ENCODE measurements around the gene ZFR.
A peak's percentile ranks its signal among the peaks of the same experiment; 100 is the strongest.
"Not testable (repeated sequence)": the region's sequence is repeated elsewhere in the genome, so short reads cannot be mapped to it uniquely, and the experiment has no call there.

The ZFR gene

GRCh38 chr5:32453916-32454315 is 9.4 kb upstream of the ZFR start:
- H3K4me1 ChIP-seq (ENCODE audit: control insufficient read depth, insufficient read depth, low read length, poor library complexity, severe bottlenecking) = no peaks in the 10 kb centered on the region
- no peaks in the 10 kb centered on the region for H3K27me3 ChIP-seq (replicated peaks; ENCODE audit: control insufficient read depth, insufficient read depth, low read length, poor library complexity, severe bottlenecking)
- no peaks in the 10 kb centered on the region for H3K36me3 ChIP-seq (ENCODE audit: control insufficient read depth, insufficient read depth, low read length)
- H3K4me3 ChIP-seq (ENCODE audit: insufficient read depth, low read depth, low read length, poor library complexity, severe bottlenecking) = no peak overlapping the region
- H3K9me3 ChIP-seq (ENCODE audit: control insufficient read depth, low read length) = no peaks in the 10 kb centered on the region
- H3K27ac ChIP-seq (ENCODE audit: insufficient read depth, low read length, poor library complexity, severe bottlenecking) = no peak overlapping the region
- DNase-seq = no peak

GRCh38 chr5:32452316-32452715 is 7.8 kb upstream of the ZFR start:
- H3K27ac ChIP-seq (ENCODE audit: insufficient read depth, low read length, poor library complexity, severe bottlenecking); H3K27me3 ChIP-seq (replicated peaks; ENCODE audit: control insufficient read depth, insufficient read depth, low read length, poor library complexity, severe bottlenecking); DNase-seq; H3K4me1 ChIP-seq (ENCODE audit: control insufficient read depth, insufficient read depth, low read length, poor library complexity, severe bottlenecking); H3K36me3 ChIP-seq (ENCODE audit: control insufficient read depth, insufficient read depth, low read length); H3K4me3 ChIP-seq (ENCODE audit: insufficient read depth, low read depth, low read length, poor library complexity, severe bottlenecking); H3K9me3 ChIP-seq (ENCODE audit: control insufficient read depth, low read length): not testable (repeated sequence)

GRCh38 chr5:32450952-32451351 is 6.4 kb upstream of the ZFR start:
- Histone ChIP-seq H3K4me3 (ENCODE audit: insufficient read depth, low read depth, low read length, poor library complexity, severe bottlenecking) (no peak overlapping the region), H3K27me3 (replicated peaks; ENCODE audit: control insufficient read depth, insufficient read depth, low read length, poor library complexity, severe bottlenecking) (no peaks in the 10 kb centered on the region), H3K9me3 (ENCODE audit: control insufficient read depth, low read length) (no peaks in the 10 kb centered on the region), H3K4me1 (ENCODE audit: control insufficient read depth, insufficient read depth, low read length, poor library complexity, severe bottlenecking) (no peaks in the 10 kb centered on the region), H3K27ac (ENCODE audit: insufficient read depth, low read length, poor library complexity, severe bottlenecking) (no peak overlapping the region), H3K36me3 (ENCODE audit: control insufficient read depth, insufficient read depth, low read length) (no peaks in the 10 kb centered on the region)
- DNase-seq = no peak

GRCh38 chr5:32449262-32449661 is 4.7 kb upstream of the ZFR start:
- Histone ChIP-seq H3K4me3 (ENCODE audit: insufficient read depth, low read depth, low read length, poor library complexity, severe bottlenecking) (no peak overlapping the region), H3K4me1 (ENCODE audit: control insufficient read depth, insufficient read depth, low read length, poor library complexity, severe bottlenecking) (no peaks in the 10 kb centered on the region), H3K36me3 (ENCODE audit: control insufficient read depth, insufficient read depth, low read length) (no peaks in the 10 kb centered on the region), H3K9me3 (ENCODE audit: control insufficient read depth, low read length) (no peaks in the 10 kb centered on the region), H3K27ac (ENCODE audit: insufficient read depth, low read length, poor library complexity, severe bottlenecking) (no peak overlapping the region), H3K27me3 (replicated peaks; ENCODE audit: control insufficient read depth, insufficient read depth, low read length, poor library complexity, severe bottlenecking) (no peaks in the 10 kb centered on the region)
- DNase-seq = no peak

DNA sequence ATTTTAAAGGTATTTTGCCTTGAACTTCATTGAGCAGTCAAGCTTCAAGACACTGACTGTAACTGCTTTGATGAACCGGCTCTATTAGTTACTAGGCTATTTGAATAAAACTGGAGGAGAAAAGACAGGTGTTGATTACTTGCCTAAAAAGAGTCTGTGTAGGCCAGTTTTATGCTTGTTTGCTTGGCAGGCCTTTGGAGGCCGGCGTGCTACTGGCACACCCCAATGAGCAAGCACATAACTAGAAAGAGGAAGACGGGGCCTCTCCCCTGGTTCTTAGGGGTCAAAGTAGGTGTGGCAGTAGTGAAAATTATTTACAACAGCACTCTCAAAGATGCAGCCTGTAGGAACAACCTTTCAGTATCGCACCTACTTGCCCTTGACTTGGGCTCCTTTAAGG is 2.1 kb upstream of the ZFR start:
- no peak overlapping the region for H3K4me3 ChIP-seq (ENCODE audit: insufficient read depth, low read depth, low read length, poor library complexity, severe bottlenecking)
- no peak overlapping the region for H3K27ac ChIP-seq (ENCODE audit: insufficient read depth, low read length, poor library complexity, severe bottlenecking)
- H3K4me1 ChIP-seq (ENCODE audit: control insufficient read depth, insufficient read depth, low read length, poor library complexity, severe bottlenecking) = peaks cover 10% of the 10 kb centered on the region
- DNase-seq = no peak
- no peaks in the 10 kb centered on the region for H3K36me3 ChIP-seq (ENCODE audit: control insufficient read depth, insufficient read depth, low read length)
- no peaks in the 10 kb centered on the region for H3K9me3 ChIP-seq (ENCODE audit: control insufficient read depth, low read length)
- H3K27me3 ChIP-seq (replicated peaks; ENCODE audit: control insufficient read depth, insufficient read depth, low read length, poor library complexity, severe bottlenecking) = no peaks in the 10 kb centered on the region

- Histone ChIP-seq H3K9me3 (ENCODE audit: control insufficient read depth, low read length) (no peaks in the 10 kb centered on the region), H3K27ac (ENCODE audit: insufficient read depth, low read length, poor library complexity, severe bottlenecking) (no peak overlapping the region), H3K27me3 (replicated peaks; ENCODE audit: control insufficient read depth, insufficient read depth, low read length, poor library complexity, severe bottlenecking) (no peaks in the 10 kb centered on the region), H3K4me3 (ENCODE audit: insufficient read depth, low read depth, low read length, poor library complexity, severe bottlenecking) (no peak overlapping the region), H3K4me1 (ENCODE audit: control insufficient read depth, insufficient read depth, low read length, poor library complexity, severe bottlenecking) (peaks cover 10% of the 10 kb centered on the region), H3K36me3 (ENCODE audit: control insufficient read depth, insufficient read depth, low read length) (no peaks in the 10 kb centered on the region)
- DNase-seq = no peak
These were observed 1.5 kb upstream of the ZFR start for GRCh38 chr5:32445831-32446614.

DNA sequence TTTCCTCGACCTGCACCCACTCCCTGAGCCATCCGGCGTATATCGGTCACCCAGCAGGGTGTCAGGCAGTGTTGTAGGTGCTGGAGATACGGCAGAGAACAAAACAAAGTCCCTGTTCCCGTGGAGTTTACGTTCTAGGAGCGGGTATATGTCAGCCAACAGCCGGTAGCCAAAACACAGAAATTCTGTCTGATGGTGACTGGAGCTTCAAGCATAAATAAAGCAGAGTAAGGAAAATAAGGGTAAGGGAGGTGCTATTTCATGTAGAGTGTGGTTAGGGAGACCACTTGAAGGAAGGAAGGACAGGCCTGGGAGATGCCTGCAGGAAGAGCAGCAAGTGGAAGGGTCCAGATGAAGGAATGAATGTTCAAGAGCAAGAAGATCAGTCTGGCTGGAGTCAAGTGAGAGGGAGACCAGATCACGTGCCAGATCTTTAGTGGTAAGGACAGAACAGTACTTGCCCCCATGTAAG is 783 bp upstream of the ZFR start:
- H3K4me1 ChIP-seq (ENCODE audit: control insufficient read depth, insufficient read depth, low read length, poor library complexity, severe bottlenecking) = peaks cover 10% of the 10 kb centered on the region
- H3K4me3 ChIP-seq (ENCODE audit: insufficient read depth, low read depth, low read length, poor library complexity, severe bottlenecking) = no peak overlapping the region

GRCh38 chr5:32443541-32444430 is 754 bp downstream of the ZFR start:
- H3K4me1 ChIP-seq (ENCODE audit: control insufficient read depth, insufficient read depth, low read length, poor library complexity, severe bottlenecking) = peaks cover 14% of the 10 kb centered on the region
- no peaks in the 10 kb centered on the region for H3K27me3 ChIP-seq (replicated peaks; ENCODE audit: control insufficient read depth, insufficient read depth, low read length, poor library complexity, severe bottlenecking)
- H3K9me3 ChIP-seq (ENCODE audit: control insufficient read depth, low read length) = no peaks in the 10 kb centered on the region
- DNase-seq = peak; percentile 36 to 44 (median 43)
- peaks cover 5% of the 10 kb centered on the region for H3K36me3 ChIP-seq (ENCODE audit: control insufficient read depth, insufficient read depth, low read length)
- H3K4me3 ChIP-seq (ENCODE audit: insufficient read depth, low read depth, low read length, poor library complexity, severe bottlenecking) = peak overlapping the region; percentile 90
- H3K27ac ChIP-seq (ENCODE audit: insufficient read depth, low read length, poor library complexity, severe bottlenecking) = peak overlapping the region; percentile 94

More for the DNA sequence above, 783 bp upstream of the ZFR start:
- DNase-seq = no peak
- Histone ChIP-seq H3K36me3 (ENCODE audit: control insufficient read depth, insufficient read depth, low read length) (no peaks in the 10 kb centered on the region), H3K27ac (ENCODE audit: insufficient read depth, low read length, poor library complexity, severe bottlenecking) (no peak overlapping the region), H3K9me3 (ENCODE audit: control insufficient read depth, low read length) (no peaks in the 10 kb centered on the region), H3K27me3 (replicated peaks; ENCODE audit: control insufficient read depth, insufficient read depth, low read length, poor library complexity, severe bottlenecking) (no peaks in the 10 kb centered on the region)

DNA sequence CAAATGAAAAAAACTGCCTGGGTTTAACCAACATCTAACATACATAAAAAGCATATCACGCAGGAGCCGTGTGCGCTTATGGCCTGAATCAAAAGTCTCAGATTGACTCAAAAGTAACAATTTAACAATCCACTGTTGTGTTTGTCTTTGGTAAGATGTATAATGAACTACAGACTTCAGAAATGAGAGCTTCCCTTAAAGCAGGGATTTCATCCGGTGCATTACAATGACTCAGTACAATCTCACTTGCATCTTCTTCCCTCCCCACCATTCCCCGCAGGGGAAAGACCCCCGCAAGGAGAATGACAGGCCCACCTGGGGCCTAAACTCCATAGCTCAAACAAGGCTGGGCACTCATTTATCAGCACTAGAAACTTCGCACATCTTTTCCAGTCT is 1.4 kb downstream of the ZFR start:
- peak overlapping the region; percentile 94 for H3K27ac ChIP-seq (ENCODE audit: insufficient read depth, low read length, poor library complexity, severe bottlenecking)
- H3K4me3 ChIP-seq (ENCODE audit: insufficient read depth, low read depth, low read length, poor library complexity, severe bottlenecking) = peak overlapping the region; percentile 90
- H3K27me3 ChIP-seq (replicated peaks; ENCODE audit: control insufficient read depth, insufficient read depth, low read length, poor library complexity, severe bottlenecking) = no peaks in the 10 kb centered on the region
- no peaks in the 10 kb centered on the region for H3K9me3 ChIP-seq (ENCODE audit: control insufficient read depth, low read length)
- H3K4me1 ChIP-seq (ENCODE audit: control insufficient read depth, insufficient read depth, low read length, poor library complexity, severe bottlenecking) = peaks cover 14% of the 10 kb centered on the region
- H3K36me3 ChIP-seq (ENCODE audit: control insufficient read depth, insufficient read depth, low read length) = peaks cover 5% of the 10 kb centered on the region
- peak in 1 of 3 donors; percentile 8 for DNase-seq

All from effector memory CD4-positive, alpha-beta T cell (primary cell).